ENCODE data around the gene DDRGK1. TPM values are rescaled to one million over a fixed set of nuclear protein-coding genes. Genes with fewer than 3 reads are reported as not detected.

DDRGK1 gene
- total and polyA plus RNA-seq, 8 donors, result 2.3 to 108 (median 52.4) TPM

- intact Hi-C loops (cut with DNase I; ENCODE audit: low total_unique reads), result no loop called here
- Histone ChIP-seq H3K4me3 (peak overlapping the region; percentile 86 to 94 (median 90)), H3K27ac (peak overlapping the region; percentile 83 to 92 (median 89)), H3K4me1 (peaks cover 22 to 59% (median 38%) of the 10 kb centered on the region in 4 donors), H3K36me3 (no peaks in the 10 kb centered on the region), H3K9me3 (no peaks in the 10 kb centered on the region), H3K27me3 (peaks cover 0 to 18% (median 3%) of the 10 kb centered on the region in 3 donors)
- TF ChIP-seq CTCF (IDR thresholded peaks at IDR 0.05), result no peak
- peak in 1 of 3 donors; percentile 11 for TF ChIP-seq POLR2AphosphoS5 (IDR thresholded peaks at IDR 0.05)
- DNase-seq, result no peak
- 9 to 20% (median 11%) methylated on average over 13 of the region's 13 CpGs for WGBS, 5 donors
Measured at GRCh38 chr20:3174442-3175261, 29.8 kb downstream of the DDRGK1 start.

- DNase-seq, result peak; percentile 95 to 97
- no peaks in the 10 kb centered on the region for H3K36me3 ChIP-seq
- peak overlapping the region; percentile 83 to 92 (median 89) for H3K27ac ChIP-seq
- H3K4me1 ChIP-seq, result peaks cover 22 to 58% (median 38%) of the 10 kb centered on the region in 4 donors
- TF ChIP-seq POLR2A (IDR thresholded peaks at IDR 0.05) (no peak), POLR2AphosphoS5 (IDR thresholded peaks at IDR 0.05) (peak in 1 of 3 donors; percentile 3), CTCF (IDR thresholded peaks at IDR 0.05) (no peak)
- 0 to 2% (median 1%) methylated on average over 32 to 84 of the region's 84 CpGs for WGBS, 5 donors
- H3K9me3 ChIP-seq, result no peaks in the 10 kb centered on the region
- intact Hi-C loops (cut with DNase I; ENCODE audit: low total_unique reads), result no loop called here
- H3K4me3 ChIP-seq, result peak overlapping the region; percentile 86 to 94 (median 90)
- peaks cover 0 to 18% (median 3%) of the 10 kb centered on the region in 3 donors for H3K27me3 ChIP-seq
Measured at GRCh38 chr20:3173610-3174441, 30.7 kb downstream of the DDRGK1 start.

GRCh38 chr20:3172933-3173609 lies 31.4 kb downstream of the DDRGK1 start, which contains the start of gene LZTS3:
TSS of gene LZTS3 (minus strand) at chr20:3173549. CDS start at chr20:3167163, 6,386 bp downstream.
- peaks cover 0 to 25% (median 3%) of the 10 kb centered on the region in 3 donors for H3K27me3 ChIP-seq
- peak within 1 kb of the TSS; percentile 86 to 94 (median 90) for H3K4me3 ChIP-seq
- no peaks in the 10 kb centered on the region for H3K36me3 ChIP-seq
- WGBS, 5 donors, result 0 to 1% (median 0%) methylated on average over 31 to 62 of the region's 62 CpGs; no CpG with 5 or more reads in 1 of the 5 donors
- no peak for TF ChIP-seq CTCF (IDR thresholded peaks at IDR 0.05)
- peak in 2 of 3 donors; percentile 2 to 15 for TF ChIP-seq POLR2AphosphoS5 (IDR thresholded peaks at IDR 0.05)
- TF ChIP-seq EP300 (IDR thresholded peaks at IDR 0.05), result no peak
- TF ChIP-seq POLR2A (IDR thresholded peaks at IDR 0.05), result no peak
- peak; percentile 71 to 94 for DNase-seq
- H3K4me1 ChIP-seq, result peaks cover 22 to 58% (median 35%) of the 10 kb centered on the region in 4 donors
- H3K9me3 ChIP-seq, result no peaks in the 10 kb centered on the region
- intact Hi-C loops (cut with DNase I; ENCODE audit: low total_unique reads), result no loop called here
- peak within 1 kb of the TSS; percentile 83 to 92 (median 89) for H3K27ac ChIP-seq
